ENCODE data around the gene DTHD1. TPM values are rescaled to one million over a fixed set of nuclear protein-coding genes. Genes with fewer than 3 reads are reported as not detected.

Gene DTHD1
- total and polyA plus RNA-seq, 2 of the 8 experiments (the other 6 are each of a cell fraction or from before 2014, with no cell fraction given): not detected

DNA sequence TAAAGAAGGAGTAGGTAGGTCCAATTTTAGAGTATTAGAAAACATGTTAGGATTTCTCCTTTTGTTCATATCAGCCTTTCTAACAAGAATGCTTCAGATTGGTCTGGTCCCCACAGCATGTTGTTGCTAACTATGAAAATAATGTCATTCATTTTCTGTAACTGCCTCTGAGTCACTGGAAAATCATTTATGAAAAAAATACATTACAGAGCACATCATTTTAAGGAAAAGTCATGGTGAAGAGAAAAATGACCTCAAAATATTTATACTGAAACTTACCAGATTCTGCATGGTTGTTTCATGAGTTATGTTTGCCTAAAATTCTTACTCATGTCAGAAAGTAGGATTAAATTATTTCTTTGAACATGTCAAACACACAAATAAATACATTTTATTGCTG is 35.2 kb downstream of the DTHD1 start (continued):
- TF ChIP-seq, protein P1, sequence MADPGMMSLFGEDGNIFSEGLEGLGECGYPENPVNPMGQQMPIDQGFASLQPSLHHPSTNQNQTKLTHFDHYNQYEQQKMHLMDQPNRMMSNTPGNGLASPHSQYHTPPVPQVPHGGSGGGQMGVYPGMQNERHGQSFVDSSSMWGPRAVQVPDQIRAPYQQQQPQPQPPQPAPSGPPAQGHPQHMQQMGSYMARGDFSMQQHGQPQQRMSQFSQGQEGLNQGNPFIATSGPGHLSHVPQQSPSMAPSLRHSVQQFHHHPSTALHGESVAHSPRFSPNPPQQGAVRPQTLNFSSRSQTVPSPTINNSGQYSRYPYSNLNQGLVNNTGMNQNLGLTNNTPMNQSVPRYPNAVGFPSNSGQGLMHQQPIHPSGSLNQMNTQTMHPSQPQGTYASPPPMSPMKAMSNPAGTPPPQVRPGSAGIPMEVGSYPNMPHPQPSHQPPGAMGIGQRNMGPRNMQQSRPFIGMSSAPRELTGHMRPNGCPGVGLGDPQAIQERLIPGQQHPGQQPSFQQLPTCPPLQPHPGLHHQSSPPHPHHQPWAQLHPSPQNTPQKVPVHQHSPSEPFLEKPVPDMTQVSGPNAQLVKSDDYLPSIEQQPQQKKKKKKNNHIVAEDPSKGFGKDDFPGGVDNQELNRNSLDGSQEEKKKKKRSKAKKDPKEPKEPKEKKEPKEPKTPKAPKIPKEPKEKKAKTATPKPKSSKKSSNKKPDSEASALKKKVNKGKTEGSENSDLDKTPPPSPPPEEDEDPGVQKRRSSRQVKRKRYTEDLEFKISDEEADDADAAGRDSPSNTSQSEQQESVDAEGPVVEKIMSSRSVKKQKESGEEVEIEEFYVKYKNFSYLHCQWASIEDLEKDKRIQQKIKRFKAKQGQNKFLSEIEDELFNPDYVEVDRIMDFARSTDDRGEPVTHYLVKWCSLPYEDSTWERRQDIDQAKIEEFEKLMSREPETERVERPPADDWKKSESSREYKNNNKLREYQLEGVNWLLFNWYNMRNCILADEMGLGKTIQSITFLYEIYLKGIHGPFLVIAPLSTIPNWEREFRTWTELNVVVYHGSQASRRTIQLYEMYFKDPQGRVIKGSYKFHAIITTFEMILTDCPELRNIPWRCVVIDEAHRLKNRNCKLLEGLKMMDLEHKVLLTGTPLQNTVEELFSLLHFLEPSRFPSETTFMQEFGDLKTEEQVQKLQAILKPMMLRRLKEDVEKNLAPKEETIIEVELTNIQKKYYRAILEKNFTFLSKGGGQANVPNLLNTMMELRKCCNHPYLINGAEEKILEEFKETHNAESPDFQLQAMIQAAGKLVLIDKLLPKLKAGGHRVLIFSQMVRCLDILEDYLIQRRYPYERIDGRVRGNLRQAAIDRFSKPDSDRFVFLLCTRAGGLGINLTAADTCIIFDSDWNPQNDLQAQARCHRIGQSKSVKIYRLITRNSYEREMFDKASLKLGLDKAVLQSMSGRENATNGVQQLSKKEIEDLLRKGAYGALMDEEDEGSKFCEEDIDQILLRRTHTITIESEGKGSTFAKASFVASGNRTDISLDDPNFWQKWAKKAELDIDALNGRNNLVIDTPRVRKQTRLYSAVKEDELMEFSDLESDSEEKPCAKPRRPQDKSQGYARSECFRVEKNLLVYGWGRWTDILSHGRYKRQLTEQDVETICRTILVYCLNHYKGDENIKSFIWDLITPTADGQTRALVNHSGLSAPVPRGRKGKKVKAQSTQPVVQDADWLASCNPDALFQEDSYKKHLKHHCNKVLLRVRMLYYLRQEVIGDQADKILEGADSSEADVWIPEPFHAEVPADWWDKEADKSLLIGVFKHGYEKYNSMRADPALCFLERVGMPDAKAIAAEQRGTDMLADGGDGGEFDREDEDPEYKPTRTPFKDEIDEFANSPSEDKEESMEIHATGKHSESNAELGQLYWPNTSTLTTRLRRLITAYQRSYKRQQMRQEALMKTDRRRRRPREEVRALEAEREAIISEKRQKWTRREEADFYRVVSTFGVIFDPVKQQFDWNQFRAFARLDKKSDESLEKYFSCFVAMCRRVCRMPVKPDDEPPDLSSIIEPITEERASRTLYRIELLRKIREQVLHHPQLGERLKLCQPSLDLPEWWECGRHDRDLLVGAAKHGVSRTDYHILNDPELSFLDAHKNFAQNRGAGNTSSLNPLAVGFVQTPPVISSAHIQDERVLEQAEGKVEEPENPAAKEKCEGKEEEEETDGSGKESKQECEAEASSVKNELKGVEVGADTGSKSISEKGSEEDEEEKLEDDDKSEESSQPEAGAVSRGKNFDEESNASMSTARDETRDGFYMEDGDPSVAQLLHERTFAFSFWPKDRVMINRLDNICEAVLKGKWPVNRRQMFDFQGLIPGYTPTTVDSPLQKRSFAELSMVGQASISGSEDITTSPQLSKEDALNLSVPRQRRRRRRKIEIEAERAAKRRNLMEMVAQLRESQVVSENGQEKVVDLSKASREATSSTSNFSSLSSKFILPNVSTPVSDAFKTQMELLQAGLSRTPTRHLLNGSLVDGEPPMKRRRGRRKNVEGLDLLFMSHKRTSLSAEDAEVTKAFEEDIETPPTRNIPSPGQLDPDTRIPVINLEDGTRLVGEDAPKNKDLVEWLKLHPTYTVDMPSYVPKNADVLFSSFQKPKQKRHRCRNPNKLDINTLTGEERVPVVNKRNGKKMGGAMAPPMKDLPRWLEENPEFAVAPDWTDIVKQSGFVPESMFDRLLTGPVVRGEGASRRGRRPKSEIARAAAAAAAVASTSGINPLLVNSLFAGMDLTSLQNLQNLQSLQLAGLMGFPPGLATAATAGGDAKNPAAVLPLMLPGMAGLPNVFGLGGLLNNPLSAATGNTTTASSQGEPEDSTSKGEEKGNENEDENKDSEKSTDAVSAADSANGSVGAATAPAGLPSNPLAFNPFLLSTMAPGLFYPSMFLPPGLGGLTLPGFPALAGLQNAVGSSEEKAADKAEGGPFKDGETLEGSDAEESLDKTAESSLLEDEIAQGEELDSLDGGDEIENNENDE (IDR thresholded peaks at IDR 0.05; ENCODE audit: insufficient replicate concordance, low read length): no peak
- no peak for TF ChIP-seq ASH2L (IDR thresholded peaks at IDR 0.05; ENCODE audit: low read length)
- no peak for TF ChIP-seq SP4 (IDR thresholded peaks at IDR 0.05; ENCODE audit: low read length)
- no peak for TF ChIP-seq FOSL1 (IDR thresholded peaks at IDR 0.05; ENCODE audit: insufficient read depth, low read depth, low read length)
- TF ChIP-seq GABPA (IDR thresholded peaks at IDR 0.05; ENCODE audit: borderline replicate concordance, insufficient read depth, low read length): no peak
- no peak for TF ChIP-seq PHF8 (conservative IDR thresholded peaks at IDR 0.05; ENCODE audit: low read depth, low read length)
- TF ChIP-seq JUND (IDR thresholded peaks at IDR 0.05; ENCODE audit: low read length): no peak
- no peak for TF ChIP-seq HDAC2 (IDR thresholded peaks at IDR 0.05; ENCODE audit: borderline replicate concordance in 1 of 2, low read depth in 2 of 2, low read length in 2 of 2)
- TF ChIP-seq SP1 (IDR thresholded peaks at IDR 0.05; ENCODE audit: low read depth, low read length): no peak
- no peak for TF ChIP-seq GTF2F1 (IDR thresholded peaks at IDR 0.05; ENCODE audit: borderline replicate concordance, low read depth, low read length)
- no peak for TF ChIP-seq RAD21 (IDR thresholded peaks at IDR 0.05 in 1 of 2, conservative IDR thresholded peaks at IDR 0.05 in 1 of 2; ENCODE audit: low read depth in 2 of 2, low read length in 2 of 2)
- TF ChIP-seq YY1 (IDR thresholded peaks at IDR 0.05; ENCODE audit: low read depth, low read length): no peak
